Gastrocnemius medialis (tissue), 4 donors: ENCODE results near the gene TIMP3. TPM values are rescaled to one million over a fixed set of nuclear protein-coding genes. Genes with fewer than 3 reads are reported as not detected.
A peak's percentile ranks its signal among the peaks of the same experiment; 100 is the strongest.

Source experiments
- ATAC-seq, 2 donors: fragments of 150-250 bp; one replicate each; pipeline ENCODE4 v1.9.1; 2016
- DNase-seq, 2 donors: peaks; one replicate each; pipeline ENCODE4 v3.0.0-alpha.2; 2019
- H3K27ac ChIP-seq, 4 donors: fragments of 200-600 bp; sonication (generic); 1 replicate in 1 of 4; 2 replicates in 3 of 4; pipeline ENCODE4 v1.5.1; 2016 to 2018; ENCODE audit warnings: mild to moderate bottlenecking in 2 of 4, moderate library complexity in 1 of 4
- H3K27me3 ChIP-seq, 3 donors: fragments of 200-600 bp; sonication (generic) in 2 of 3; 1 replicate in 1 of 3; 2 replicates in 2 of 3; pipeline versions ENCODE4 v1.5.1 to v1.6.0; 2016 to 2019; ENCODE audit warnings: mild to moderate bottlenecking in 1 of 3, moderate library complexity in 1 of 3
- H3K36me3 ChIP-seq, 2 donors: fragments of 200-600 bp; sonication (generic) in 1 of 2; one replicate each; pipeline ENCODE4 v1.5.1; 2017 to 2018
- H3K4me1 ChIP-seq, 2 donors: fragments of 200-600 bp; sonication (generic) in 1 of 2; one replicate each; pipeline ENCODE4 v1.5.1; 2016 to 2017; ENCODE audit warnings: mild to moderate bottlenecking in 2 of 2
- H3K4me3 ChIP-seq, 4 donors: fragments of 200-600 bp; sonication (generic) in 3 of 4; 1 replicate in 1 of 4; 2 replicates in 3 of 4; pipeline ENCODE4 v1.5.1; 2016 to 2019; ENCODE audit warnings: mild to moderate bottlenecking in 2 of 4
- H3K9me3 ChIP-seq, 3 donors: fragments of 200-600 bp; sonication (generic) in 2 of 3; 1 replicate in 1 of 3; 2 replicates in 2 of 3; pipeline ENCODE4 v1.5.1; 2016 to 2019
- POLR2A ChIP-seq, 2 donors: fragments of 450-650 bp; IDR thresholded peaks; one replicate each; pipeline ENCODE4 v1.6.1; 2017; ENCODE audit warnings: antibody characterized with exemption in 2 of 2, mild to moderate bottlenecking in 2 of 2, moderate library complexity in 2 of 2
- in situ Hi-C, 4 donors: fragments of 200-750 bp; cut with MboI; loops; one replicate each; pipeline versions ENCODE4 v1.15.0 to v1.8.0; 2017; ENCODE audit warnings: low sequenced_read_pairs in 4 of 4
- intact Hi-C: fragments of 100-400 bp; cut with DNase I; formaldehyde crosslinking; loops from one replicate; pipeline ENCODE4 v1.15.1; 2023; ENCODE audit warnings: low total_unique reads
- total RNA-seq, 4 donors: library from RNA; depleted of rRNA; stranded (reverse); fragments of >200 nt; gene quantifications; one replicate each; pipeline versions ENCODE4 v1.1.0 to v1.2.3, GENCODE V29; 2016
- TF ChIP-seq, protein P1 (sequence below), 5 experiments: fragments of 450-650 bp in 3 of 5; fragments of 200-600 bp in 2 of 5; sonication (generic) in 2 of 5; IDR thresholded peaks in 4 of 5; conservative IDR thresholded peaks in 1 of 5; 1 replicate in 4 of 5; 2 replicates in 1 of 5; pipeline ENCODE4 v1.5.1; 2016 to 2019; ENCODE audit warnings: antibody characterized with exemption in 5 of 5, mild to moderate bottlenecking in 3 of 5, moderate library complexity in 3 of 5

Gene TIMP3
- 100 to 1,000 TPM; 102 to 247 (median 144) TPM for total RNA-seq

- intact Hi-C loops (loop anchor here (5.0 kb wide), 2 partner anchors 51 to 196 kb away; no protein-coding TSS in a partner anchor), in situ Hi-C loops (no loop called here)
- H3K27me3 ChIP-seq = peaks cover 7 to 14% (median 13%) of the 10 kb centered on the region in 3 donors
- no peaks in the 10 kb centered on the region for H3K36me3 ChIP-seq
- DNase-seq (peak; percentile 63 to 75), ATAC-seq (peak; percentile 68 to 69)
- no peaks in the 10 kb centered on the region for H3K9me3 ChIP-seq
- peaks cover 0 to 5% of the 10 kb centered on the region in 2 donors for H3K4me1 ChIP-seq
- peak within 1 kb of the TSS; percentile 79 to 87 (median 84) for H3K27ac ChIP-seq
- peak within 1 kb of the TSS; percentile 64 to 71 (median 67) for H3K4me3 ChIP-seq
- TF ChIP-seq, protein P1, sequence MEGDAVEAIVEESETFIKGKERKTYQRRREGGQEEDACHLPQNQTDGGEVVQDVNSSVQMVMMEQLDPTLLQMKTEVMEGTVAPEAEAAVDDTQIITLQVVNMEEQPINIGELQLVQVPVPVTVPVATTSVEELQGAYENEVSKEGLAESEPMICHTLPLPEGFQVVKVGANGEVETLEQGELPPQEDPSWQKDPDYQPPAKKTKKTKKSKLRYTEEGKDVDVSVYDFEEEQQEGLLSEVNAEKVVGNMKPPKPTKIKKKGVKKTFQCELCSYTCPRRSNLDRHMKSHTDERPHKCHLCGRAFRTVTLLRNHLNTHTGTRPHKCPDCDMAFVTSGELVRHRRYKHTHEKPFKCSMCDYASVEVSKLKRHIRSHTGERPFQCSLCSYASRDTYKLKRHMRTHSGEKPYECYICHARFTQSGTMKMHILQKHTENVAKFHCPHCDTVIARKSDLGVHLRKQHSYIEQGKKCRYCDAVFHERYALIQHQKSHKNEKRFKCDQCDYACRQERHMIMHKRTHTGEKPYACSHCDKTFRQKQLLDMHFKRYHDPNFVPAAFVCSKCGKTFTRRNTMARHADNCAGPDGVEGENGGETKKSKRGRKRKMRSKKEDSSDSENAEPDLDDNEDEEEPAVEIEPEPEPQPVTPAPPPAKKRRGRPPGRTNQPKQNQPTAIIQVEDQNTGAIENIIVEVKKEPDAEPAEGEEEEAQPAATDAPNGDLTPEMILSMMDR (IDR thresholded peaks at IDR 0.05 in 4 of 5, conservative IDR thresholded peaks at IDR 0.05 in 1 of 5) = no peak
- peak; percentile 75 to 90 for TF ChIP-seq POLR2A (IDR thresholded peaks at IDR 0.05)
Measured at GRCh38 chr22:32801537-32802236, at the start of gene TIMP3. Gene TIMP3 (plus strand): TSS chr22:32801705. CDS start chr22:32802002, 297 bp downstream.

- TF ChIP-seq, protein P1 (IDR thresholded peaks at IDR 0.05 in 4 of 5, conservative IDR thresholded peaks at IDR 0.05 in 1 of 5) = no peak
- no peak for TF ChIP-seq POLR2A (IDR thresholded peaks at IDR 0.05)
- ATAC-seq (no peak), DNase-seq (no peak)
- Histone ChIP-seq H3K36me3 (no peaks in the 10 kb centered on the region), H3K4me3 (no peak overlapping the region), H3K27me3 (no peaks in the 10 kb centered on the region), H3K27ac (peak overlapping the region in 1 of 4 donors; percentile 66), H3K9me3 (no peaks in the 10 kb centered on the region), H3K4me1 (peaks cover 0 to 13% of the 10 kb centered on the region in 2 donors)
- in situ Hi-C loops (no loop called here), intact Hi-C loops (no loop called here)
Measured at GRCh38 chr22:32752326-32752725, 49.2 kb upstream of the TIMP3 start.

- H3K36me3 ChIP-seq = no peaks in the 10 kb centered on the region
- H3K27ac ChIP-seq = peak overlapping the region; percentile 42 to 66 (median 57)
- H3K4me3 ChIP-seq = no peak overlapping the region
- no peaks in the 10 kb centered on the region for H3K9me3 ChIP-seq
- DNase-seq = peak in 1 of 2 donors; percentile 49
- peak; percentile 37 to 50 for ATAC-seq
- H3K4me1 ChIP-seq = peaks cover 0 to 10% of the 10 kb centered on the region in 2 donors
- no peaks in the 10 kb centered on the region for H3K27me3 ChIP-seq
- in situ Hi-C loops = no loop called here
- TF ChIP-seq, protein P1 (IDR thresholded peaks at IDR 0.05 in 4 of 5, conservative IDR thresholded peaks at IDR 0.05 in 1 of 5) = no peak
- no peak for TF ChIP-seq POLR2A (IDR thresholded peaks at IDR 0.05)
- intact Hi-C loops = no loop called here
Measured at GRCh38 chr22:32752816-32753520, 48.5 kb upstream of the TIMP3 start.

DNA sequence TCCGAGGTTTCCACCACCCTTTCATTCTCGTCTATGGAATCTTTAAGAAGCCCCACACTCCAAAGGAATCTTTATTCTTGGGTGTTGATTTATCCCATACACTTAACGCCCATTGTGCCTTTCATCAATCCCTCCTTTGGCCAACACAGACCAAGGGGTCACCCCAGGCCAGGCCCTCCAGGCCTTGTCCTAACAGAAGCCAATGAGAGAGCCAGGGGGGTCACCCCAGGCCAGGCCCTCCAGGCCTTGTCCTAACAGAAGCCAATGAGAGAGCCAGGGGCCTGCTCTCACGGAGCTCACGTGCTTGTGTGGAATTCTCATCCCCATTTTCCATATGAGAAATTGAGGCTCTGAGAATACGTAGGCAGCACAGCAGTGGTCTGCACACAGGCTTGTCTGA, 47.9 kb upstream of the TIMP3 start:
- no peak for DNase-seq
- TF ChIP-seq POLR2A (IDR thresholded peaks at IDR 0.05) = no peak
- TF ChIP-seq, protein P1 (IDR thresholded peaks at IDR 0.05 in 4 of 5, conservative IDR thresholded peaks at IDR 0.05 in 1 of 5) = no peak
- Histone ChIP-seq H3K4me1 (peaks cover 0 to 10% of the 10 kb centered on the region in 2 donors), H3K4me3 (no peak overlapping the region), H3K27ac (peak overlapping the region; percentile 42 to 66 (median 57)), H3K36me3 (no peaks in the 10 kb centered on the region), H3K9me3 (no peaks in the 10 kb centered on the region), H3K27me3 (no peaks in the 10 kb centered on the region)
- in situ Hi-C loops (no loop called here), intact Hi-C loops (no loop called here)
- ATAC-seq = no peak
